HUES6 (cell line): Measurements from ENCODE around the gene APOC3.

ENCODE experiments used
- H3K27ac ChIP-seq: 2 replicates; pipeline ENCODE4 v1.7.0; 2013; ENCODE audit warnings: low read depth, mild to moderate bottlenecking, low read length, inconsistent platforms
- H3K27me3 ChIP-seq: 2 replicates; pipeline ENCODE4 v1.6.1; 2013; ENCODE audit warnings: low read length; ENCODE audit not compliant: control insufficient read depth, insufficient read depth
- H3K36me3 ChIP-seq: 2 replicates; pipeline ENCODE4 v1.6.1; 2013; ENCODE audit warnings: low read length; ENCODE audit not compliant: control insufficient read depth, insufficient read depth
- H3K4me1 ChIP-seq: 2 replicates; pipeline ENCODE4 v1.6.1; 2013; ENCODE audit warnings: low read length; ENCODE audit not compliant: control insufficient read depth, insufficient read depth
- H3K4me3 ChIP-seq: 2 replicates; pipeline ENCODE4 v1.5.1; 2013; ENCODE audit warnings: low read depth, low read length
- H3K9ac ChIP-seq: one replicate; pipeline ENCODE4 v1.6.1; 2013; ENCODE audit warnings: mild to moderate bottlenecking, low read length
- H3K9me3 ChIP-seq: 2 replicates; pipeline ENCODE4 v1.6.1; 2013; ENCODE audit warnings: low read depth, low read length; ENCODE audit not compliant: control insufficient read depth, insufficient read depth

The APOC3 gene

DNA sequence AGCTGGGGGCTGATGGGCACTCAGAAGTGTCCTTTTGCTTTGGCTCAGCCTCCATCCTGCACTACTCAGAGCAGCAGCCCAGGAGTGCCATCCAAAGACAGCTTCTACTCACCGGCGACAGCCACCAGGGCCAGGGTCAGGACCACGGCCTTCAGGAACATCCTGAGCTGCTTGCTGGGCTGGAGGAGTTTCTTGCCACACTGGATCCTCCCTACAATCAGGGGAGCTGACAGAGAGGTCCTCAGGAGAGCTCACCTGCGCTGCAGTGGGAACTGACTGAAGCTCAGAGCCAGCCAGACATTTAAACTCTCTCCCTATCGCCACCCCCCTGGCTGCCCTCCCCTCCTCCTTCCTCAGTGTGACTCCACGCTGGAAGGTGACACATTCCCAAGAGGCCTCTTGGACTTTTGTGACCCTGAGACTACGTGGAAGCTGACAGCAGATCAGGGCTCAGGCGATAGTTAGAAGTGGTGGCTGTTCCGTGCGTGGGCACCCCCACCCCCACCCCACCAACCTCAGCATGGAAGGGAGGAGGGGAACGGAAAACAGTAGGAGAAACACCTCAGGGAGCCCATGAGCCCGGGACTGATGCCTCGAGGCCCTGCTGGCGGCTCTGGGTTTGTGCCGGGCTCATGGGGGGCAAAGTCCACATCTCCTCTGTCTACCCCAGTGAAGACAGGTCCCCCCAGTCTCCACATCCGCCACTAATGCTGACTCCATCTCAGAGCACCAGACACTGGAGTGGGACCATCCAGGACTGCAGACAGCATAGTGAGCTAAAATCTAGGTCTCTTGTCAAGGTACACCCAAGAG lies 6.5 kb upstream of the APOC3 start, which contains the start of gene APOA4:
Gene APOA4 (minus strand): TSS at position 274 of the 813 bp plus-strand sequence. CDS start 113 bp downstream, at position 161.
- Histone ChIP-seq H3K9ac (no peak within 1 kb of the TSS), H3K9me3 (no peaks in the 10 kb centered on the region), H3K27ac (no peak within 1 kb of the TSS), H3K27me3 (no peaks in the 10 kb centered on the region; the same call in 1 of the 2 replicates), H3K4me1 (peaks cover 8% of the 10 kb centered on the region; the same call in 1 of the 2 replicates), H3K36me3 (no peaks in the 10 kb centered on the region), H3K4me3 (no peak within 1 kb of the TSS)

DNA sequence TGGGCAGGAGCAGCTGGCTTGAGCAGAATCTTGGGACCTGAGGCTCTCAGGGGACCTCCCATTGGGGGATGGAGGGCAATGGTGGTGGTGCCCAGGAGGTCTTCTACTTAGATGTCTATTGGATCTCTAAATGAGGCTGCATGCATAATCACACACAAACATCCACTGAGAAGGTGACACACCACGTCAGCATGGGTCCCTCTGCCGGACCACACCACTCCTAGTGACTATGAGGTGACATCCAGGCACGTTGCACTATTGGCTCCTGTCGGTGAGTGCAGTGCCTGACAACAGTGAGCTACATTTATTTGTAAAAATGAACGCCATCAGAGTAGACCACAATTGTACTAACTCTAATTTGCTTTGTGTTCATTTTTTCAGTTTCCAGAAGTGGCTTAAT lies 4.3 kb upstream of the APOC3 start:
- peaks cover 16% of the 10 kb centered on the region; the same call in 1 of the 2 replicates for H3K4me1 ChIP-seq
- no peak overlapping the region for H3K4me3 ChIP-seq
- H3K27ac ChIP-seq, result no peak overlapping the region
- H3K9me3 ChIP-seq, result no peaks in the 10 kb centered on the region
- no peak overlapping the region for H3K9ac ChIP-seq
- H3K36me3 ChIP-seq, result no peaks in the 10 kb centered on the region
- H3K27me3 ChIP-seq, result no peaks in the 10 kb centered on the region; the same call in 1 of the 2 replicates

- H3K27me3 ChIP-seq, result no peaks in the 10 kb centered on the region; the same call in 1 of the 2 replicates
- H3K9ac ChIP-seq, result no peak overlapping the region
- H3K9me3 ChIP-seq, result no peaks in the 10 kb centered on the region
- no peak overlapping the region for H3K27ac ChIP-seq
- H3K4me1 ChIP-seq, result peaks cover 16% of the 10 kb centered on the region; the same call in 1 of the 2 replicates
- no peaks in the 10 kb centered on the region for H3K36me3 ChIP-seq
- no peak overlapping the region for H3K4me3 ChIP-seq
Measured at GRCh38 chr11:116825854-116826750, 3.6 kb upstream of the APOC3 start.

GRCh38 chr11:116826751-116827431 lies 2.8 kb upstream of the APOC3 start:
- H3K9me3 ChIP-seq, result 0 out of 2 replicates have a peak, but pooled peaks cover 3% of the 10 kb centered on the region
- H3K4me1 ChIP-seq, result peaks cover 16% of the 10 kb centered on the region; the same call in 1 of the 2 replicates
- no peak overlapping the region for H3K27ac ChIP-seq
- H3K36me3 ChIP-seq, result no peaks in the 10 kb centered on the region
- no peak overlapping the region for H3K9ac ChIP-seq
- no peak overlapping the region for H3K4me3 ChIP-seq
- H3K27me3 ChIP-seq, result no peaks in the 10 kb centered on the region

DNA sequence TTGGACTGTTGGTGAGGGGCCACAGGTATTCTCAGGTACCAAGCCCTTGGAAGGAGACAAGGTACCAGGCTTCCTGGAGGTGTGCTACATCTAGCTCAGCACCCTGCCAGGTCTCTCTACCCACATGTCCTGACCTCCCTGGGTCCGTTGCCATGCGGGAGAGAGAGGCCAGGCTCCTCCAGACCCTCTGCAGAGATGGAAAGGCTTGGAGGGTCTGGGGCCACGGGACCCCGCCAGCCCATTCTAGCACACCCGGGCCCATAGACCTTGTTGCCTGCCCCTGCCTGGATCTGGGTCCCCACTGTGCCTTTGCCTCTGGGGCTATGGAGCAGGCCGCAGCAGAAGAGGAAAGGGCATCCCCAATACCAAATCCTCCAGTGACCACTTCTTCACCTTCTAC lies 2.2 kb upstream of the APOC3 start:
- no peak overlapping the region for H3K9ac ChIP-seq
- H3K27me3 ChIP-seq, result no peaks in the 10 kb centered on the region; the same call in 1 of the 2 replicates
- H3K27ac ChIP-seq, result no peak overlapping the region
- H3K4me1 ChIP-seq, result peaks cover 16% of the 10 kb centered on the region; the same call in 1 of the 2 replicates
- H3K9me3 ChIP-seq, result 0 out of 2 replicates have a peak, but pooled peaks cover 3% of the 10 kb centered on the region
- no peaks in the 10 kb centered on the region for H3K36me3 ChIP-seq
- H3K4me3 ChIP-seq, result no peak overlapping the region

DNA sequence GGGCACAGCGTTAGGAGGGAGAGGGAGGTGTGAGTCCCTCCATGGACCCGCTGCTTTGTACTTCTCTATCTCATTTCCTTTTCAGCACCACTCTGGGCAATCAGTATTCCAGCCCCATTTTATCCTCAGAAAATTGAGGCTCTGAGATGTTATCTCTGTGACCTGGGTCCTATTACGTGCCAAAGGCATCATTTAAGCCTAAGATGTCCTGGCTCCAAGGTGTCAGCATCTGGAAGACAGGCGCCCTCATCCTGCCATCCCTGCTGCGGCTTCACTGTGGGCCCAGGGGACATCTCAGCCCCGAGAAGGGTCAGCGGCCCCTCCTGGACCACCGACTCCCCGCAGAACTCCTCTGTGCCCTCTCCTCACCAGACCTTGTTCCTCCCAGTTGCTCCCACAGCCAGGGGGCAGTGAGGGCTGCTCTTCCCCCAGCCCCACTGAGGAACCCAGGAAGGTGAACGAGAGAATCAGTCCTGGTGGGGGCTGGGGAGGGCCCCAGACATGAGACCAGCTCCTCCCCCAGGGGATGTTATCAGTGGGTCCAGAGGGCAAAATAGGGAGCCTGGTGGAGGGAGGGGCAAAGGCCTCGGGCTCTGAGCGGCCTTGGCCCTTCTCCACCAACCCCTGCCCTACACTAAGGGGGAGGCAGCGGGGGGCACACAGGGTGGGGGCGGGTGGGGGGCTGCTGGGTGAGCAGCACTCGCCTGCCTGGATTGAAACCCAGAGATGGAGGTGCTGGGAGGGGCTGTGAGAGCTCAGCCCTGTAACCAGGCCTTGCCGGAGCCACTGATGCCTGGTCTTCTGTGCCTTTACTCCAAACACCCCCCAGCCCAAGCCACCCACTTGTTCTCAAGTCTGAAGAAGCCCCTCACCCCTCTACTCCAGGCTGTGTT lies 829 bp upstream of the APOC3 start:
- H3K4me1 ChIP-seq, result peaks cover 16% of the 10 kb centered on the region; the same call in 1 of the 2 replicates
- H3K9ac ChIP-seq, result no peak overlapping the region
- H3K4me3 ChIP-seq, result no peak overlapping the region
- no peaks in the 10 kb centered on the region for H3K36me3 ChIP-seq
- 0 out of 2 replicates have a peak, but pooled peaks cover 3% of the 10 kb centered on the region for H3K9me3 ChIP-seq
- H3K27ac ChIP-seq, result no peak overlapping the region
- H3K27me3 ChIP-seq, result no peaks in the 10 kb centered on the region; the same call in 1 of the 2 replicates

DNA sequence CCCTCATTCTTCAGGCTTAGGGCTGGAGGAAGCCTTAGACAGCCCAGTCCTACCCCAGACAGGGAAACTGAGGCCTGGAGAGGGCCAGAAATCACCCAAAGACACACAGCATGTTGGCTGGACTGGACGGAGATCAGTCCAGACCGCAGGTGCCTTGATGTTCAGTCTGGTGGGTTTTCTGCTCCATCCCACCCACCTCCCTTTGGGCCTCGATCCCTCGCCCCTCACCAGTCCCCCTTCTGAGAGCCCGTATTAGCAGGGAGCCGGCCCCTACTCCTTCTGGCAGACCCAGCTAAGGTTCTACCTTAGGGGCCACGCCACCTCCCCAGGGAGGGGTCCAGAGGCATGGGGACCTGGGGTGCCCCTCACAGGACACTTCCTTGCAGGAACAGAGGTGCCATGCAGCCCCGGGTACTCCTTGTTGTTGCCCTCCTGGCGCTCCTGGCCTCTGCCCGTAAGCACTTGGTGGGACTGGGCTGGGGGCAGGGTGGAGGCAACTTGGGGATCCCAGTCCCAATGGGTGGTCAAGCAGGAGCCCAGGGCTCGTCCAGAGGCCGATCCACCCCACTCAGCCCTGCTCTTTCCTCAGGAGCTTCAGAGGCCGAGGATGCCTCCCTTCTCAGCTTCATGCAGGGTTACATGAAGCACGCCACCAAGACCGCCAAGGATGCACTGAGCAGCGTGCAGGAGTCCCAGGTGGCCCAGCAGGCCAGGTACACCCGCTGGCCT lies 641 bp downstream of the APOC3 start:
- H3K9me3 ChIP-seq, result 0 out of 2 replicates have a peak, but pooled peaks cover 3% of the 10 kb centered on the region
- peaks cover 7% of the 10 kb centered on the region for H3K27me3 ChIP-seq
- no peaks in the 10 kb centered on the region for H3K36me3 ChIP-seq
- peaks cover 21% of the 10 kb centered on the region for H3K4me1 ChIP-seq
- H3K27ac ChIP-seq, result no peak overlapping the region
- H3K4me3 ChIP-seq, result no peak overlapping the region
- H3K9ac ChIP-seq, result no peak overlapping the region

DNA sequence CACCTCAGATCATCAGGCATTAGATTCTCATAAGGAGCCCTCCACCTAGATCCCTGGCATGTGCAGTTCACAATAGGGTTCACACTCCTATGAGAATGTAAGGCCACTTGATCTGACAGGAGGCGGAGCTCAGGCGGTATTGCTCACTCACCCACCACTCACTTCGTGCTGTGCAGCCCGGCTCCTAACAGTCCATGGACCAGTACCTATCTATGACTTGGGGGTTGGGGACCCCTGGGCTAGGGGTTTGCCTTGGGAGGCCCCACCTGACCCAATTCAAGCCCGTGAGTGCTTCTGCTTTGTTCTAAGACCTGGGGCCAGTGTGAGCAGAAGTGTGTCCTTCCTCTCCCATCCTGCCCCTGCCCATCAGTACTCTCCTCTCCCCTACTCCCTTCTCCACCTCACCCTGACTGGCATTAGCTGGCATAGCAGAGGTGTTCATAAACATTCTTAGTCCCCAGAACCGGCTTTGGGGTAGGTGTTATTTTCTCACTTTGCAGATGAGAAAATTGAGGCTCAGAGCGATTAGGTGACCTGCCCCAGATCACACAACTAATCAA lies 2.2 kb downstream of the APOC3 start:
- 0 out of 2 replicates have a peak, but pooled peaks cover 3% of the 10 kb centered on the region for H3K9me3 ChIP-seq
- H3K36me3 ChIP-seq, result no peaks in the 10 kb centered on the region
- H3K4me3 ChIP-seq, result no peak overlapping the region
- H3K27ac ChIP-seq, result no peak overlapping the region
- peaks cover 9% of the 10 kb centered on the region for H3K27me3 ChIP-seq
- peaks cover 30% of the 10 kb centered on the region for H3K4me1 ChIP-seq
- no peak overlapping the region for H3K9ac ChIP-seq
